MCF 10A (cell line): ENCODE data around the gene MORN1. TPM values are rescaled to one million over a fixed set of nuclear protein-coding genes. Genes with fewer than 3 reads are reported as not detected.

ENCODE experiments used
- BruUV-seq: library from RNA; stranded (reverse); fragments of 400-500 nt; replicated peaks from 2 replicates; lab custom pipeline; 2021; lab: Mats Ljungman, UMichigan
- CTCF ChIA-PET: fragments of 300-600 bp; sonication (Branson Sonifier 250); formaldehyde crosslinking; extraction: SDS; loops from one replicate; lab custom pipeline; 2021; ENCODE audit warnings: antibody characterized with exemption, inconsistent platforms; lab: Yijun Ruan, JAX
- POLR2A ChIA-PET: fragments of 300-600, 350-650 bp; sonication (Branson Sonifier 250); formaldehyde crosslinking; extraction: SDS; loops from one replicate; lab custom pipeline; 2020; ENCODE audit warnings: antibody characterized with exemption, inconsistent platforms; lab: Yijun Ruan, JAX
- DNase-seq: peaks from one replicate; pipeline ENCODE4 v3.0.0-alpha.2; 2018; ENCODE audit not compliant: unreplicated experiment
- H3K27ac Mint-ChIP-seq: one replicate; pipeline ENCODE4 v1.8.0; 2022; ENCODE audit warnings: mild to moderate bottlenecking, low read depth, mixed read lengths; ENCODE audit not compliant: unreplicated experiment
- H3K27me3 Mint-ChIP-seq: one replicate; pipeline ENCODE4 v1.8.0; 2022; ENCODE audit warnings: mixed read lengths; ENCODE audit not compliant: insufficient read depth, unreplicated experiment
- H3K36me3 Mint-ChIP-seq: one replicate; pipeline ENCODE4 v1.8.0; 2022; ENCODE audit warnings: mild to moderate bottlenecking, moderate library complexity, mixed read lengths; ENCODE audit not compliant: insufficient read depth, unreplicated experiment
- H3K4me1 Mint-ChIP-seq: one replicate; pipeline ENCODE4 v1.8.0; 2022; ENCODE audit warnings: mixed read lengths; ENCODE audit not compliant: insufficient read depth, unreplicated experiment
- H3K4me3 Mint-ChIP-seq: one replicate; pipeline ENCODE4 v1.8.0; 2022; ENCODE audit warnings: mild to moderate bottlenecking, moderate library complexity, mixed read lengths; ENCODE audit not compliant: unreplicated experiment
- H3K9me3 Mint-ChIP-seq: one replicate; pipeline ENCODE4 v1.8.0; 2022; ENCODE audit warnings: mixed read lengths; ENCODE audit not compliant: unreplicated experiment
- intact Hi-C: fragments of 100-400 bp; cut with micrococcal nuclease; formaldehyde crosslinking; loops from 2 replicates; pipeline ENCODE4 v1.14.1; 2022
- total RNA-seq: library from RNA; stranded (reverse); gene quantifications from 2 replicates; pipeline ENCODE4 v1.2.3, GENCODE V29; 2022
- TF ChIP-seq, protein P1 (sequence below): fragments of 200-600 bp; IDR thresholded peaks from one replicate; pipeline ENCODE4 v1.8.0; 2022; ENCODE audit warnings: antibody characterized with exemption, mild to moderate bottlenecking; ENCODE audit not compliant: unreplicated experiment

The MORN1 gene
- total RNA-seq, 1 experiment from 2014 or later, result 19.4 TPM

DNA sequence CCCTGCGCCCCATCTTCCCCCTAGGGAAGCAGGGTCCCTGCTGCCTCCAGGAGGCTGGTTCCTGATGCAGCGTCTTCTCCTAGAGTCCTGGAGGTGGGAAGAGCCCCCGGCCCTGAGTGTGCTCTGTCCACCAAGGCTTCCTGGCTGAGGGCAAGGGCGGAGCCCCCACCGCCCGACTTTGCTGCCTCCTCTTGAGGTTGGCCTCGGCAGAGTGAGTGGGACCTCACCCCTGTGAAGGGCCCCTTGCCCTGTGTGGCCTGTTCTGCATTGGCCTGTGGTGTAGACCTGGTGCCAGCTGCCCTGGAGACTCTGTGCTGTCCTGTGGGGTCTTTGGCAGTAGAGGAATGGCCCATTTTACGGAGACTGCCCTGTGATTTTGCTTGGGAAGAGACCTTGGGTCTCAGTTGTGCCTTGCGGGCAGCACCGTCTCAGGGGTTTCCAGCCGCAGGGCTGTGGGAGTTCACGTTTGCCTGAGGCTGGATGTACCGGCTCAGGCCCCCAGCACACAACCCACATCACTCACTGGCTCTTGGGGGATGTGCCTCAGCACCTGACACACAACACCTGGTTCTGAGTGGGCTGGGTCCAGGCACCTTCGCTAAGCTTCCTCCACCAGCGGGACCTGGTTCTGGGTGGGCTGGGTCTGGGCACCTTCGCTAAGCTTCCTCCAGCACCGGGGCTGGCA is 89.6 kb downstream of the MORN1 start:
- H3K4me3 Mint-ChIP-seq, result no peak overlapping the region
- TF ChIP-seq, protein P1, sequence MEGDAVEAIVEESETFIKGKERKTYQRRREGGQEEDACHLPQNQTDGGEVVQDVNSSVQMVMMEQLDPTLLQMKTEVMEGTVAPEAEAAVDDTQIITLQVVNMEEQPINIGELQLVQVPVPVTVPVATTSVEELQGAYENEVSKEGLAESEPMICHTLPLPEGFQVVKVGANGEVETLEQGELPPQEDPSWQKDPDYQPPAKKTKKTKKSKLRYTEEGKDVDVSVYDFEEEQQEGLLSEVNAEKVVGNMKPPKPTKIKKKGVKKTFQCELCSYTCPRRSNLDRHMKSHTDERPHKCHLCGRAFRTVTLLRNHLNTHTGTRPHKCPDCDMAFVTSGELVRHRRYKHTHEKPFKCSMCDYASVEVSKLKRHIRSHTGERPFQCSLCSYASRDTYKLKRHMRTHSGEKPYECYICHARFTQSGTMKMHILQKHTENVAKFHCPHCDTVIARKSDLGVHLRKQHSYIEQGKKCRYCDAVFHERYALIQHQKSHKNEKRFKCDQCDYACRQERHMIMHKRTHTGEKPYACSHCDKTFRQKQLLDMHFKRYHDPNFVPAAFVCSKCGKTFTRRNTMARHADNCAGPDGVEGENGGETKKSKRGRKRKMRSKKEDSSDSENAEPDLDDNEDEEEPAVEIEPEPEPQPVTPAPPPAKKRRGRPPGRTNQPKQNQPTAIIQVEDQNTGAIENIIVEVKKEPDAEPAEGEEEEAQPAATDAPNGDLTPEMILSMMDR, result no peak
- POLR2A ChIA-PET, result no interaction called here
- no TSS peak for BruUV-seq
- no peak overlapping the region for H3K27ac Mint-ChIP-seq
- H3K27me3 Mint-ChIP-seq, result no peaks in the 10 kb centered on the region
- no peaks in the 10 kb centered on the region for H3K9me3 Mint-ChIP-seq
- intact Hi-C loops, result no loop called here
- CTCF ChIA-PET, result interaction anchor here (0.6 kb wide), 1 partner anchor 35 kb away, joined by 4 read pairs; no protein-coding TSS in a partner anchor
- no peak for DNase-seq
- H3K36me3 Mint-ChIP-seq, result peaks cover 38% of the 10 kb centered on the region
- no peaks in the 10 kb centered on the region for H3K4me1 Mint-ChIP-seq

DNA sequence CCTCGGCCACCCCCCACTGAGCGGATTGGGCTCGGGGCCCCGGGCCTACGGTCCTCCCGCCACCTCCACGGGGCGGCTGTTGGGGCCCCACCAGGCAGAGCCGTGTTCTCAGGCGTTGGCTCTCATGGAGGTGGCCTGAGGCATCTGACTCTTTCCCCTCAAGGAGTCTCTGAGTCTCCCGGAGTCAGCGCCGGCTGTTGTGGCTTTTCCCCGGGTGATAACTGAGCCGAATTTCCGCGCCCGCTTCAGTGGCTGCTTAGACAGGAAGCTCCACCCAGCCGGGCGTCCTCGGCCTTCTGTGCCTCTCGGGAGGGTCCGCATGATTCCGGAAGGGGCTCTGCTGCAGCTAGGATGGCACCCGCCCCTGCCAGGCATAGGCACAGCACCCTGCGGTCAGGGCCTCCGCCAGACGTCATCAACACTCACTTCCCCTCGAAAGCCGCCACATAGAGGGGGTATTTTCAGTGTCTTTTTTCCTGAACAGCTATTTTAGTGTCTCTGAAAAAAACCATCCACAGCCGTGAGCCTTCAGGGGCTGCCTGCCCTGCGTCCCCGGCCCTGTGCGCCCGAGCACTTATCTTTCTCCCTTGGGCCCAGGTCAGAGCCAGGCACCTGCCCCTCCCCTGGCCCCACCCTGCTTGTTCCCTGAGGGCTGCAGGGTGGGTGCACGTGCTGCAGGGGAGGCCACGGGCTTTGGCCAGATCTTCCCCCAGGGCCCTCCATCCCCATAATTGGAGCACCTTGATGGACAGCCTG is 90.3 kb downstream of the MORN1 start:
- no peaks in the 10 kb centered on the region for H3K4me1 Mint-ChIP-seq
- intact Hi-C loops, result no loop called here
- no peak overlapping the region for H3K4me3 Mint-ChIP-seq
- ChIA-PET POLR2A (no interaction called here), CTCF (interaction anchor here (0.6 kb wide), 1 partner anchor 35 kb away, joined by 4 read pairs; no protein-coding TSS in a partner anchor)
- no peak for DNase-seq
- no peak overlapping the region for H3K27ac Mint-ChIP-seq
- no TSS peak for BruUV-seq
- H3K27me3 Mint-ChIP-seq, result no peaks in the 10 kb centered on the region
- TF ChIP-seq, protein P1, result no peak
- no peaks in the 10 kb centered on the region for H3K9me3 Mint-ChIP-seq
- peaks cover 34% of the 10 kb centered on the region for H3K36me3 Mint-ChIP-seq

DNA sequence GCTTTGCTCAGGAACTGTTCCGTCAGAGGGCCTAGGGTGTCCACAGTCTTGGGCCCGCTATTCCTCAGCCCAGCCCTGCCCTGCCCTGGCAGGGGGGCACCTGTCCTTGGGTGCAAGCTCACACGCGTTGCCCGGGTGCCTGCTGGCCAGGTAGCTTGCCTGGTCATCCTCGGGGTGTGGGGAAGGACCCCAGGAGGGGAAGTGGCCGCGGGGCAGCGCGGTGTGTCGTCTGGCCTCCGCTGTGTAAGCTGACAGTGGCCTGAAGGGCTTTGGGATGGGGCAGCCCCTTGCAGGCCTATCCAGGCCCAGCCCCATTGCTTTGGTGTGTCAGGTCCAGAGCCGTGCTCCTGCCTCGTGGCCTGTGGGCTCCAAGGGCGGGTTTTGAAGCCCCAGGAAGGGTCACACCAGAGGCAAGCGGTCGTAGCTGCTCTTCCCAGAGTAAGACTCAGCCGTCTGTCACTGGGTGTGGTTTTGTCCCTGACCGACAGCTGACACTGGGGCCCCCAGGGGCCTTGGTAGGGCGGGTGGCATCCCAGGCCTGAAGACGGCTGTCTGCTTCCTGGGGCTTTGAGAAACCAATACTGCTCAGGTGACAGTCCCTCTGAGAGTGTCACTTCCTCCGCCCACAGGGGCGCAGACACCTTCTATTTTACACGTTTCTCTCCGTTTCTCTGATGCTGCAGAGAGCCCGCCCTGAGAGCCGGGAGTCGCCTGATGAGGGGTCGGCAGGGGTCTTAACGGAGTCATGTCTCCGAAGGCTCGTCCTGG is 91.2 kb downstream of the MORN1 start:
- ChIA-PET CTCF (no interaction called here), POLR2A (no interaction called here)
- TF ChIP-seq, protein P1, result no peak
- no TSS peak for BruUV-seq
- no peak for DNase-seq
- Mint-ChIP-seq H3K4me1 (no peaks in the 10 kb centered on the region), H3K36me3 (peaks cover 32% of the 10 kb centered on the region), H3K27ac (no peak overlapping the region), H3K9me3 (no peaks in the 10 kb centered on the region), H3K27me3 (no peaks in the 10 kb centered on the region), H3K4me3 (no peak overlapping the region)
- intact Hi-C loops, result no loop called here
